A549 (cell line): ENCODE results near the gene MSI2. TPM values are rescaled to one million over a fixed set of nuclear protein-coding genes. Genes with fewer than 3 reads are reported as not detected.

Experiments
- ATAC-seq, 2 experiments: fragments of 200-7000 bp in 1 of 2; fragments of >200 bp in 1 of 2; cut with Nextera tagmentation in 1 of 2; cut with Tn5 transposase in 1 of 2; 3 replicates each; pipeline versions ENCODE4 v1.8.0 to v1.9.1; 2018 to 2020; ENCODE audit warnings: mild to moderate bottlenecking in 1 of 2, moderate library complexity in 1 of 2
- CTCF ChIA-PET: fragments of 300-600 bp; sonication (Branson Sonifier 250); formaldehyde crosslinking; extraction: SDS; loops from one replicate; lab custom pipeline; 2021; ENCODE audit warnings: antibody characterized with exemption, inconsistent platforms; lab: Yijun Ruan, JAX
- POLR2A ChIA-PET: fragments of 350-600 bp; formaldehyde crosslinking; extraction: SDS; loops from one replicate; lab custom pipeline; 2021; ENCODE audit warnings: antibody characterized with exemption, inconsistent platforms; lab: Yijun Ruan, JAX
- DNase-seq, 2 experiments: peaks; one replicate each; pipeline versions ENCODE4 v3.0.0 to v3.0.0-alpha.2; 2011 to 2016; ENCODE audit warnings: low read depth in 1 of 2, low spot score in 1 of 2
- FAIRE-seq: peaks from 2 replicates; lab custom pipeline; 2011; peaks lifted over from hg19 to GRCh38; lab: Jason Lieb, UNC
- H3K27ac ChIP-seq, 2 experiments: fragments of >200 bp; sonication (Bioruptor Twin); formaldehyde crosslinking; 3 replicates each; pipeline ENCODE4 v1.5.1; 2016 to 2017
- H3K4me1 ChIP-seq: fragments of >200 bp; sonication (Bioruptor Twin); formaldehyde crosslinking; 3 replicates; pipeline ENCODE4 v1.6.1; 2016
- H3K4me2 ChIP-seq: fragments of >200 bp; sonication (Bioruptor Twin); formaldehyde crosslinking; 3 replicates; pipeline ENCODE4 v1.6.1; 2016
- H3K4me3 ChIP-seq: fragments of >200 bp; sonication (Bioruptor Twin); formaldehyde crosslinking; 3 replicates; pipeline ENCODE4 v1.5.1; 2016
- H3K9me3 ChIP-seq: fragments of >200 bp; sonication (Bioruptor Twin); formaldehyde crosslinking; 3 replicates; pipeline ENCODE4 v1.6.1; 2016
- CBX2 ChIP-seq: fragments of 200-600 bp; sonication (generic); IDR thresholded peaks from 2 replicates; pipeline ENCODE4 v1.6.1; 2016; ENCODE audit warnings: low read depth, mild to moderate bottlenecking, borderline replicate concordance
- CEBPB ChIP-seq, 2 experiments: fragments of >200 bp in 1 of 2; sonication (Bioruptor Twin) in 1 of 2; formaldehyde crosslinking in 1 of 2; IDR thresholded peaks; 2 replicates each; pipeline ENCODE4 v1.6.1; 2012 to 2016
- CHD2 ChIP-seq: fragments of 150-350 bp; IDR thresholded peaks from 2 replicates; pipeline ENCODE4 v1.6.1; 2014; ENCODE audit warnings: low read length; ENCODE audit not compliant: partially characterized antibody
- E2F6 ChIP-seq: IDR thresholded peaks from 2 replicates; pipeline ENCODE4 v1.6.1; 2012; ENCODE audit warnings: low read depth, borderline replicate concordance
- ESRRA ChIP-seq: fragments of 150-350 bp; IDR thresholded peaks from 2 replicates; pipeline ENCODE4 v1.6.1; 2014; ENCODE audit warnings: mild to moderate bottlenecking, low read length, borderline replicate concordance
- FOXS1 ChIP-seq: fragments of 250-450 bp; sonication (Bioruptor Pico); IDR thresholded peaks from 2 replicates; pipeline ENCODE4 v1.5.0; 2020; ENCODE audit warnings: mild to moderate bottlenecking, moderate library complexity
- GATA3 ChIP-seq: IDR thresholded peaks from 2 replicates; pipeline ENCODE4 v1.6.1; 2012; ENCODE audit warnings: borderline replicate concordance
- HDAC2 ChIP-seq: fragments of 200-600 bp; sonication (generic); IDR thresholded peaks from 2 replicates; pipeline ENCODE4 v1.6.1; 2016
- HES2 ChIP-seq: fragments of >200 bp; sonication (Bioruptor Twin); formaldehyde crosslinking; IDR thresholded peaks from 2 replicates; pipeline ENCODE4 v1.6.1; 2016
- HMGXB4 ChIP-seq: fragments of 250-450 bp; sonication (Bioruptor Pico); IDR thresholded peaks from 2 replicates; pipeline ENCODE4 v1.5.0; 2021; ENCODE audit warnings: mild to moderate bottlenecking, moderate library complexity, borderline replicate concordance
- HOXB5 ChIP-seq: fragments of 250-450 bp; sonication (Bioruptor Pico); IDR thresholded peaks from 2 replicates; pipeline ENCODE4 v1.5.0; 2020; ENCODE audit warnings: mild to moderate bottlenecking, moderate library complexity
- MAFK ChIP-seq: fragments of 450-650 bp; IDR thresholded peaks from 2 replicates; pipeline ENCODE4 v1.6.1; 2014; ENCODE audit not compliant: partially characterized antibody
- MAX ChIP-seq: IDR thresholded peaks from 2 replicates; pipeline ENCODE4 v1.6.1; 2012
- NPAS2 ChIP-seq: fragments of 250-450 bp; sonication (Bioruptor Pico); IDR thresholded peaks from 2 replicates; pipeline ENCODE4 v1.8.0; 2022; ENCODE audit warnings: mild to moderate bottlenecking, moderate library complexity, borderline replicate concordance
- POLR2A ChIP-seq: IDR thresholded peaks from 2 replicates; pipeline ENCODE4 v1.6.1; 2012; ENCODE audit warnings: mild to moderate bottlenecking, low read length
- RAD21 ChIP-seq, 2 experiments: fragments of >200 bp in 1 of 2; sonication (Bioruptor Twin) in 1 of 2; formaldehyde crosslinking in 1 of 2; IDR thresholded peaks in 1 of 2; conservative IDR thresholded peaks in 1 of 2; 2 replicates in 1 of 2; 3 replicates in 1 of 2; pipeline ENCODE4 v1.6.1; 2012 to 2018; ENCODE audit warnings: inconsistent platforms in 1 of 2
- RARB ChIP-seq: fragments of 250-450 bp; sonication (Bioruptor Pico); IDR thresholded peaks from 2 replicates; pipeline ENCODE4 v1.8.0; 2021; ENCODE audit warnings: mild to moderate bottlenecking, moderate library complexity
- REST ChIP-seq: fragments of 200-600 bp; sonication (generic); IDR thresholded peaks from 2 replicates; pipeline ENCODE4 v1.6.1; 2016; ENCODE audit warnings: antibody characterized with exemption, mild to moderate bottlenecking, moderate library complexity
- RFX5 ChIP-seq: fragments of 450-650 bp; IDR thresholded peaks from 2 replicates; pipeline ENCODE4 v1.7.1; 2014; ENCODE audit warnings: antibody characterized with exemption, mild to moderate bottlenecking, moderate library complexity
- ZC3H11A ChIP-seq: fragments of 450-650 bp; IDR thresholded peaks from 2 replicates; pipeline ENCODE4 v1.6.1; 2014; ENCODE audit warnings: antibody characterized with exemption, mild to moderate bottlenecking
- ZFP36 ChIP-seq: fragments of 450-650 bp; IDR thresholded peaks from 2 replicates; pipeline ENCODE4 v1.6.1; 2014; ENCODE audit warnings: borderline replicate concordance; ENCODE audit not compliant: partially characterized antibody
- ZSCAN20 ChIP-seq: fragments of 250-450 bp; sonication (Bioruptor Pico); IDR thresholded peaks from 2 replicates; pipeline ENCODE4 v1.8.0; 2022; ENCODE audit warnings: mild to moderate bottlenecking, moderate library complexity
- WGBS: methylation state at CpG from one replicate; pipeline ENCODE4 v1.1.6; 2017; ENCODE audit errors: missing lambda C conversion rate; 5-methylcytosine and 5-hydroxymethylcytosine counted together
- polyA plus RNA-seq, 4 experiments: library from polyadenylated mRNA; depleted of rRNA in 3 of 4; stranded (reverse); fragments of >200 nt; fragmentation: RNase III in 1 of 4; extraction: RNeasy Plus Mini Kit Qiagen cat#74134 plus additional on column Dnase treatment in 1 of 4; gene quantifications; 2 replicates in 3 of 4; 3 replicates in 1 of 4; pipeline ENCODE4 v1.2.3, GENCODE V29; 2011 to 2017
- TF ChIP-seq, protein P1 (sequence below): IDR thresholded peaks from 2 replicates; pipeline ENCODE4 v1.6.1; 2012

MSI2 gene
- polyA plus RNA-seq, 2 of the 4 experiments (the other 2 are of a cell fraction) = 43.6 to 44.4 TPM

DNA sequence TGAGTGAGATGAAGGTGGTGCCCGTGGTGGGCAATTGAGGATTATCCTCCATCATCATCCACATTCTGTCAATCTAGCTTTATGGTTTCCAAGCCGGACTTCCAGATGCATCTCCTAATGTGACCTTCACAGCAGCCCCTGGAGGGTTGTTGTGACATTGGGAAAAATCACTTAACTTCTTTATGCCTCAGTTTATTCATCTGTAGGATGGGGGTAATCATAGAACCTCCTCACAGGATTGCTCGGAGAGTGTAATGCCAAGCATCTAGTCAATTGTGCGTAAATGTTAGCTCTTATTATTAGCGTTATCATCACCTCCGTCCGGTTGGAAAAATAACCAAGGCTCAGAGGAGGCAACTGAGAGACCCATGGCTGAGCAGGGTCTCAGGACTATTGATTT lies 274.8 kb downstream of the MSI2 start:
- Histone ChIP-seq H3K4me1 (peaks cover 86% of the 10 kb centered on the region), H3K4me2 (peak overlapping the region; percentile 42), H3K9me3 (no peaks in the 10 kb centered on the region), H3K27ac (peak overlapping the region; percentile 54 to 77), H3K4me3 (no peak overlapping the region)
- no peak for ATAC-seq
- 94% methylated on average over 7 of the region's 7 CpGs for WGBS
- POLR2A ChIA-PET = no interaction called here
- no peak for FAIRE-seq
- CTCF ChIA-PET = interaction anchor here (0.7 to 2.2 kb wide), 3 partner anchors 9 to 288 kb away, joined by 3 to 6 read pairs (median 3); no protein-coding TSS in a partner anchor
- no peak for DNase-seq
- TF ChIP-seq HOXB5 (no peak), HES2 (no peak), POLR2A (no peak), ZFP36 (no peak), RARB (CRISPR knock-in tag) (no peak), MAFK (no peak), RFX5 (no peak), E2F6 (no peak), NPAS2 (no peak), FOXS1 (CRISPR knock-in tag) (no peak), ZC3H11A (no peak), REST (no peak), GATA3 (no peak), ZSCAN20 (CRISPR knock-in tag) (no peak), CEBPB (IDR thresholded peaks at IDR 0.05) (no peak)
- TF ChIP-seq, protein P1, sequence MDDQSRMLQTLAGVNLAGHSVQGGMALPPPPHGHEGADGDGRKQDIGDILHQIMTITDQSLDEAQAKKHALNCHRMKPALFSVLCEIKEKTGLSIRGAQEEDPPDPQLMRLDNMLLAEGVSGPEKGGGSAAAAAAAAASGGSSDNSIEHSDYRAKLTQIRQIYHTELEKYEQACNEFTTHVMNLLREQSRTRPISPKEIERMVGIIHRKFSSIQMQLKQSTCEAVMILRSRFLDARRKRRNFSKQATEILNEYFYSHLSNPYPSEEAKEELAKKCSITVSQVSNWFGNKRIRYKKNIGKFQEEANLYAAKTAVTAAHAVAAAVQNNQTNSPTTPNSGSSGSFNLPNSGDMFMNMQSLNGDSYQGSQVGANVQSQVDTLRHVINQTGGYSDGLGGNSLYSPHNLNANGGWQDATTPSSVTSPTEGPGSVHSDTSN = no peak

- H3K4me2 ChIP-seq = peak overlapping the region; percentile 42
- H3K9me3 ChIP-seq = no peaks in the 10 kb centered on the region
- CTCF ChIA-PET = interaction anchor here (0.7 to 2.2 kb wide), 4 partner anchors 9 to 289 kb away, joined by 3 to 6 read pairs (median 3); no protein-coding TSS in a partner anchor
- FAIRE-seq (no peak), DNase-seq (no peak), ATAC-seq (peak; percentile 39 to 54; a peak in 3 of 6 replicates)
- H3K4me1 ChIP-seq = peaks cover 92% of the 10 kb centered on the region
- TF ChIP-seq RAD21 (conservative IDR thresholded peaks at IDR 0.05 in 1 of 2, IDR thresholded peaks at IDR 0.05 in 1 of 2) = no peak
- no peak for TF ChIP-seq GATA3
- no peak for TF ChIP-seq HMGXB4 (CRISPR knock-in tag)
- no peak for TF ChIP-seq MAX
- no peak for TF ChIP-seq ESRRA
- TF ChIP-seq HES2 = no peak
- no peak for TF ChIP-seq NPAS2
- no peak for TF ChIP-seq CBX2
- no peak for TF ChIP-seq HDAC2
- no peak for TF ChIP-seq CHD2
- TF ChIP-seq HOXB5 = no peak
- H3K4me3 ChIP-seq = no peak overlapping the region
- POLR2A ChIA-PET = no interaction called here
- 73% methylated on average over 19 of the region's 19 CpGs for WGBS
- H3K27ac ChIP-seq = peak overlapping the region; percentile 54 to 77
Observed at GRCh38 chr17:57531648-57532504, 275.6 kb downstream of the MSI2 start.
